ENCODE data around the gene PLA2G4E. TPM values are rescaled to one million over a fixed set of nuclear protein-coding genes. Genes with fewer than 3 reads are reported as not detected.

The PLA2G4E gene
- total RNA-seq, 1 donor from 2014 or later: not detected

DNA sequence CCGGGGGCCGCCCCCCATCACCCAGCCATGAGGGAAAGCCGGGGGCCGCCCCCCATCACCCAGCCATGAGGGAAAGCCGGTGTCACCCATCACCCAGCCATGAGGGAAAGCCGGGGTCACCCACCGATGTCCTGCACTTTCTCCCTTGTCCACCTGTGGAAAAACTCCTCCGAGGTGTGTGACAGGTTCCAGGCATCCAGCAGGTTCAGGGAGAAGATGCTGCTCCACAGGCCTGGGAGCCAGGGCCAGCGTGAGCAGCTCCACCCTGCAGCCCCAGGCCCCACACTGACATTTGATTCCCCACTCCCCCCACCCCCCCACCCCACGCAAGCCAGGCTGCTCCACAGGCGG lies 32.9 kb downstream of the PLA2G4E start:
- H3K4me1 Mint-ChIP-seq: peaks cover 8% of the 10 kb centered on the region
- no peaks in the 10 kb centered on the region for H3K9me3 Mint-ChIP-seq
- no peak for DNase-seq (ENCODE audit: low read depth, low spot score)
- no peaks in the 10 kb centered on the region for H3K36me3 Mint-ChIP-seq (ENCODE audit: low read depth)
- H3K4me3 Mint-ChIP-seq: no peak overlapping the region
- H3K27ac Mint-ChIP-seq (ENCODE audit: unreplicated experiment): no peak overlapping the region
- TF ChIP-seq, protein P1, sequence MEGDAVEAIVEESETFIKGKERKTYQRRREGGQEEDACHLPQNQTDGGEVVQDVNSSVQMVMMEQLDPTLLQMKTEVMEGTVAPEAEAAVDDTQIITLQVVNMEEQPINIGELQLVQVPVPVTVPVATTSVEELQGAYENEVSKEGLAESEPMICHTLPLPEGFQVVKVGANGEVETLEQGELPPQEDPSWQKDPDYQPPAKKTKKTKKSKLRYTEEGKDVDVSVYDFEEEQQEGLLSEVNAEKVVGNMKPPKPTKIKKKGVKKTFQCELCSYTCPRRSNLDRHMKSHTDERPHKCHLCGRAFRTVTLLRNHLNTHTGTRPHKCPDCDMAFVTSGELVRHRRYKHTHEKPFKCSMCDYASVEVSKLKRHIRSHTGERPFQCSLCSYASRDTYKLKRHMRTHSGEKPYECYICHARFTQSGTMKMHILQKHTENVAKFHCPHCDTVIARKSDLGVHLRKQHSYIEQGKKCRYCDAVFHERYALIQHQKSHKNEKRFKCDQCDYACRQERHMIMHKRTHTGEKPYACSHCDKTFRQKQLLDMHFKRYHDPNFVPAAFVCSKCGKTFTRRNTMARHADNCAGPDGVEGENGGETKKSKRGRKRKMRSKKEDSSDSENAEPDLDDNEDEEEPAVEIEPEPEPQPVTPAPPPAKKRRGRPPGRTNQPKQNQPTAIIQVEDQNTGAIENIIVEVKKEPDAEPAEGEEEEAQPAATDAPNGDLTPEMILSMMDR (conservative IDR thresholded peaks at IDR 0.05): no peak
- H3K27me3 Mint-ChIP-seq (ENCODE audit: low read depth): no peaks in the 10 kb centered on the region

DNA sequence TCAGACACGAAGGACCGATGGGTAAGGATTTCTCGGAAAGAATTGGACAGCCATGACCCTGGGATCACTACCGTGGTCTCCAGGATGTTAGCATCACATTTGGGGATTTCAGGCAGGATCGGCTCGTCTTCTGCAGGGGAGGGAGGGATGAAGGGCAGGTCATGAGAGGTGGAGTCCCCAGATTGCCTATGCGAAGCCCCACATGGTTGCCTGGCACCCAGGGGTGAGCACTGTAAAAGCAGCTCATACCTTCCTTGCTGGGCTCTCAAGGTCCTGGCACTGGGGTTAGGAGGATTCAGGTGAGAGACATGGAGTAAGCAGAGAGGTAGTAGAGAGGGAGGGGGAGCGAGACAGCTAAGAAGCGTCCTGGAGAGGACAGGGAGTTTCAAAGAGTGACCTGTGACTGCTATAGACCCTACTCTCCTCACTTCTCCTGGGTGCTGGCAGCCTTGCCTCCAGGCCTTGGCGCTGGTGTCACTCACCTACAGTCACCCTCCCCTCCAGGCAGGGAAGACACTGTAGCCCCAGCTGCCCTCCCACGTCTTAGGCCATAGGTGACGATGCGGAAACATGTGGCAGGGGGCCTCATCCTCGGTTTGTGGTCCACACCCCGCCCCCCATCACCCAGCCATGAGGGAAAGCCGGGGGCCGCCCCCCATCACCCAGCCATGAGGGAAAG lies 33.5 kb downstream of the PLA2G4E start:
- no peak overlapping the region for H3K27ac Mint-ChIP-seq (ENCODE audit: unreplicated experiment)

DNA sequence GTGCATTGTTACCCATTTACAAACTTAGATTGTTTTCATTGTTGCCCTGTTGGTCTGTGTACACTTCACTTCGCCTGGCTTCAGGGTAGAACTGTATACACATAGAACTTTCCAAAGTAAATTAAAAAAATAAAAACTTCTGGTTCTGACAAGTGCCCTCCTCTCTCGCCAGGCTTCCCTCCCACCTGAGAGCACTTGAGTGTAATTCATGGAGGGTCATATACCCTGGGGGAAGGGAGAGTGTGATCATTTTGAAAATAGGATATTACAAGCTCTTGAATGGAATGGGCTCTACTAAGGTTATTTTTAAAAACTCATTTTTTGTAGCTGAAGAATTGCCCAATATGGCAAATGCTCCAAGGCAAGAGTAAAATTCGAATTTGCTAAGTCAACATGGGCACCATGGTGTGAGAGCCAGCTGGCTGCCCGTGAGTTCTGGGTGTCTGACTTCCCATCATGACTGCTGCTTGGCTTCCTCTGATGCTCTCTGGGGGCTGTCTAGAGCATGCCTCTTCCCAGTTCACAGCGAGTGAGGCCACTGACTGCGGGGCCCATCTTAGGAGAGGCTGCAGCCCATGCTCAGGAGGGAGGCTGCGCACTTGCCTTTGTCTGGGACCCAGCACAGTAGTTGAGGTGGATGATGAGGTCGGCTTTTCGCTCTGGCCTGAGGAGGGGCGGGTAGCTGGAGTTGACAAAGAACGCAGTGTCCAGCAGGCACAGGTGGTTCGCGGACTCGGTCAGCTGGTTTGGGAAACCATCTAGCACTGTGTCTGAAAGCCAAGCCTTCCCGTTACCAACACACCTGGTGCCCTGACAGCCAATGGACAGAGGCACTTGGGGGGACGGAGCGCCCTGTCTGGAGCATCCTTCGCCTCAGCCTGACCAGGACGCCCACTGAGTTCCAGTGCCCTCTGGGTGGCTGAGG lies 35.3 kb downstream of the PLA2G4E start:
- no peak for DNase-seq (ENCODE audit: low read depth, low spot score)
- no peaks in the 10 kb centered on the region for H3K36me3 Mint-ChIP-seq (ENCODE audit: low read depth)
- H3K27me3 Mint-ChIP-seq (ENCODE audit: low read depth): peaks cover 3% of the 10 kb centered on the region
- TF ChIP-seq, protein P1 (conservative IDR thresholded peaks at IDR 0.05): no peak
- no peaks in the 10 kb centered on the region for H3K9me3 Mint-ChIP-seq
- H3K4me1 Mint-ChIP-seq: peaks cover 8% of the 10 kb centered on the region
- H3K4me3 Mint-ChIP-seq: no peak overlapping the region
- H3K27ac Mint-ChIP-seq (ENCODE audit: unreplicated experiment): peak overlapping the region; percentile 43

More for the DNA sequence above, 33.5 kb downstream of the PLA2G4E start:
- TF ChIP-seq, protein P1 (conservative IDR thresholded peaks at IDR 0.05): no peak
- Mint-ChIP-seq H3K36me3 (ENCODE audit: low read depth) (no peaks in the 10 kb centered on the region), H3K27me3 (ENCODE audit: low read depth) (no peaks in the 10 kb centered on the region), H3K4me3 (no peak overlapping the region), H3K4me1 (peaks cover 8% of the 10 kb centered on the region), H3K9me3 (no peaks in the 10 kb centered on the region)
- no peak for DNase-seq (ENCODE audit: low read depth, low spot score)

DNA sequence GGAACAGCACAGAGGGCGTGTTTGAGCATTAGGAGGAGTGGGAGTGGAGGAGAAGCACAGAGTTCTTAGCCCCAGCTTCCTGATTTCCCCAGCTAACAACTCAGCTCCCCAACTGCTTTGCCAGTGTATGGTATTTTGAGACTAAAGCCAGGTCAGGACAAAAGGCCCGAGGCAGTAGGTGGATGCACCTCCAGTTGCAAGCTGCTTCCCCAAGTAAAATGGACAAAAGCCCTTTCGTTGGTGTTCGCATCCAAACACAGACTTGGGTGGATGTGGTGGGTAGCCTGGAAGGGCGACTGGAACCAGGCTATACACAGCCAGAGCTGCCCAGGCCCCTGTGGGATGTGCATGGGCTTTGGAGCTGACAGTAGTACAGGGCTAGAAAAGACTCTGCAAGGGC lies 36.2 kb downstream of the PLA2G4E start:
- Mint-ChIP-seq H3K4me1 (peaks cover 2% of the 10 kb centered on the region), H3K9me3 (no peaks in the 10 kb centered on the region), H3K27me3 (ENCODE audit: low read depth) (peaks cover 3% of the 10 kb centered on the region), H3K4me3 (no peak overlapping the region), H3K36me3 (ENCODE audit: low read depth) (no peaks in the 10 kb centered on the region), H3K27ac (ENCODE audit: unreplicated experiment) (no peak overlapping the region)
- TF ChIP-seq, protein P1 (conservative IDR thresholded peaks at IDR 0.05): no peak
- DNase-seq (ENCODE audit: low read depth, low spot score): no peak

DNA sequence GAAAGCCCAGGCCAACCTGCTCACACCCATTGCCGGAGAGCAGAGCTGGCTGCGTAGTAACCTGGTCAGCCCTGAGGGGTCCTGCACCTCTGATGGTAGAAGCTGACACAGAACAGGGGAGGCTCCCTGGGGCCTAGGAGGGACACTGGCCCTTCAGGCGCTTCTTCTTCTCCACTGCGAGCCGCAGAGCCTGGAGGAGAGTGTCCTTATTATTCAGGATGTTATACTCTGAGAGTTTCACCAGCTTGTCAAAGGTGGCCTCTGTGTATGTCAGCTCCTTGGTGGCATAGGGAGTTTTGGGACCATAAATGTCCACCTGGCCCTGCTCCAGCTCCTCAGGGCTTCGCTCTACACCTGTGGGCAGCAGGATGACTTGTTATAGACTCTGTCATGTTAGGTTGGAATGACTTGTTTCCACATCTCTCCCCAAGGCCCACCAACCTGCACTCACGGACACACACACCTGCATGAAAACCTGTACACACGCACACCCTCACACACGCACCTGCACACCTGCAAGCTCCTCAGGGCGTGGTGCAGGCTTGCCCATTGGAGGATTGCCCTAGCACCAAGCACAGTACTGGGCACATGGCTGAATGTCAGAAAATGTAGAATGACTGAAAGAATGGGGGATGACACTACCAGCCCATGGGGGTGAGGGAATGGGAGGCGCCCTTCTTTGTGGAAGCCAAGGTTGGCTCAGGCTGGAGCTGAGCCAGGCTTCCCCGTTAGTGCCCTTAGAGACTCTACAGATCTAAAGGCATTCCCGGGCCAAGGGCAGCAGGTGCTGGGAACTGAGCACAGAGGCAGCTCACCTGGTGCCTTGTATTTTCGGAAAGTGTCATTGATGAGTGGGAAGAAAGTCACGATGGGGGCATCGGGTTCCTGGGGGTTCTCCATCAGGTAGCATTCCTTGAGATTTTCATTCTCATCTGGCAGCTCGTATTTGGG lies 36.9 kb downstream of the PLA2G4E start:
- Mint-ChIP-seq H3K9me3 (no peaks in the 10 kb centered on the region), H3K27me3 (ENCODE audit: low read depth) (peaks cover 3% of the 10 kb centered on the region), H3K27ac (ENCODE audit: unreplicated experiment) (no peak overlapping the region), H3K36me3 (ENCODE audit: low read depth) (no peaks in the 10 kb centered on the region), H3K4me1 (no peaks in the 10 kb centered on the region), H3K4me3 (no peak overlapping the region)
- TF ChIP-seq, protein P1 (conservative IDR thresholded peaks at IDR 0.05): no peak
- DNase-seq (ENCODE audit: low read depth, low spot score): no peak
